Spleen (tissue), 11 donors: ENCODE data around the gene NBEA. TPM values are rescaled to one million over a fixed set of nuclear protein-coding genes. Genes with fewer than 3 reads are reported as not detected.

Experiments
- DNase-seq: peaks from one replicate; pipeline ENCODE4 v3.0.0-alpha.2; 2020
- H3K27ac ChIP-seq, 8 donors: fragments of 200-600 bp; sonication (generic) in 7 of 8; 1 replicate in 4 of 8; 2 replicates in 4 of 8; pipeline versions ENCODE4 v1.5.0 to v1.8.0; 2016 to 2021; ENCODE audit warnings: inconsistent platforms in 4 of 8, mild to moderate bottlenecking in 4 of 8, moderate library complexity in 1 of 8
- H3K27me3 ChIP-seq, 7 donors: fragments of 200-600 bp; sonication (generic) in 6 of 7; replicated peaks in 1 of 7; 1 replicate in 4 of 7; 2 replicates in 3 of 7; pipeline versions ENCODE4 v1.5.0 to v1.8.0; 2016 to 2021; ENCODE audit warnings: inconsistent platforms in 3 of 7, mild to moderate bottlenecking in 1 of 7
- H3K36me3 ChIP-seq, 6 donors: fragments of 200-600 bp; sonication (generic) in 5 of 6; 1 replicate in 4 of 6; 2 replicates in 2 of 6; pipeline versions ENCODE4 v1.5.0 to v1.8.0; 2016 to 2021; ENCODE audit warnings: inconsistent platforms in 2 of 6
- H3K4me1 ChIP-seq, 6 donors: fragments of 200-600 bp; sonication (generic) in 5 of 6; 1 replicate in 3 of 6; 2 replicates in 3 of 6; pipeline versions ENCODE4 v1.5.0 to v1.8.0; 2016 to 2021; ENCODE audit warnings: inconsistent platforms in 3 of 6
- H3K4me3 ChIP-seq, 8 donors: fragments of 200-600 bp; sonication (generic) in 7 of 8; 1 replicate in 4 of 8; 2 replicates in 4 of 8; pipeline versions ENCODE4 v1.5.0 to v1.8.0; 2016 to 2021; ENCODE audit warnings: inconsistent platforms in 4 of 8, mild to moderate bottlenecking in 4 of 8, moderate library complexity in 2 of 8
- H3K9me3 ChIP-seq, 8 donors: fragments of 200-600 bp; sonication (generic) in 7 of 8; 1 replicate in 4 of 8; 2 replicates in 4 of 8; pipeline versions ENCODE4 v1.5.0 to v1.8.0; 2016 to 2021; ENCODE audit warnings: inconsistent platforms in 4 of 8
- CTCF ChIP-seq, 11 experiments: fragments of 200-600 bp in 7 of 11; fragments of 450-650 bp in 4 of 11; sonication (generic) in 4 of 11; IDR thresholded peaks in 8 of 11; conservative IDR thresholded peaks in 3 of 11; 1 replicate in 7 of 11; 2 replicates in 4 of 11; pipeline versions ENCODE4 v1.4.0 to v1.8.0; 2016 to 2021; ENCODE audit warnings: antibody characterized with exemption in 11 of 11, inconsistent platforms in 4 of 11, mild to moderate bottlenecking in 1 of 11
- POLR2A ChIP-seq, 3 donors: fragments of 450-650 bp; IDR thresholded peaks; one replicate each; pipeline ENCODE4 v1.5.1; 2017; ENCODE audit warnings: antibody characterized with exemption in 3 of 3, mild to moderate bottlenecking in 1 of 3
- POLR2AphosphoS5 ChIP-seq, 3 donors: sonication (generic); formaldehyde crosslinking; IDR thresholded peaks; one replicate each; pipeline ENCODE4 v1.5.1; 2017; ENCODE audit warnings: antibody characterized with exemption in 3 of 3
- WGBS, 5 donors: extraction: QIAGEN DNeasy Blood & Tissue Kit in 3 of 5; methylation state at CpG; one replicate each; pipeline versions ENCODE4 v1.1.5 to v1.1.7; 2013 to 2018; 5-methylcytosine and 5-hydroxymethylcytosine counted together
- intact Hi-C: fragments of 100-400 bp; cut with DNase I; formaldehyde crosslinking; loops from one replicate; pipeline ENCODE4 v1.15.0; 2023; ENCODE audit warnings: low total_unique reads
- polyA plus RNA-seq, 3 donors: library from polyadenylated mRNA; stranded (reverse); fragments of 200-250 nt; gene quantifications; one replicate each; pipeline ENCODE4 v1.2.1, GENCODE V29; 2013
- total RNA-seq, 7 donors: library from RNA; depleted of rRNA in 3 of 7; stranded (reverse); fragments of >200 nt in 3 of 7; fragmentation: NEBNext Ultra II Directional in 4 of 7; extraction: Animal tissue kit (Norgen Biotek cat#: 25700) in 4 of 7; gene quantifications; one replicate each; pipeline versions ENCODE4 v1.1.0 to v1.2.1, GENCODE V29; 2016 to 2021
- donor health status: healthy with polysubstance abuse.
- donor health status: DM: no; HTN: no; CAD: no; lungs with moderate emphysema.
- donor health status: DM: no; HTN: no; CAD: no.
- donor health status: Bipolar disorder and iron deficiency.
- donor health status: healthy.
- donor health status: DM: no; HTN: no; CAD: no.
- donor health status: DM: yes; HTN: yes; CAD: no.

Gene NBEA
- total and polyA plus RNA-seq, 10 donors, result 1.8 to 27.7 (median 12.9) TPM

GRCh38 chr13:35191883-35192282 is 249.8 kb downstream of the NBEA start:
- Histone ChIP-seq H3K27me3 (no peaks in the 10 kb centered on the region), H3K9me3 (peaks cover 0 to 13% (median 12%) of the 10 kb centered on the region in 8 donors), H3K4me1 (no peaks in the 10 kb centered on the region), H3K27ac (no peak overlapping the region), H3K36me3 (peaks cover 0 to 11% (median 0%) of the 10 kb centered on the region in 6 donors), H3K4me3 (no peak overlapping the region)
- TF ChIP-seq CTCF (IDR thresholded peaks at IDR 0.05 in 8 of 11, conservative IDR thresholded peaks at IDR 0.05 in 3 of 11), result no peak
- no peak for TF ChIP-seq POLR2AphosphoS5 (IDR thresholded peaks at IDR 0.05)
- no peak for TF ChIP-seq POLR2A (IDR thresholded peaks at IDR 0.05)
- intact Hi-C loops, result no loop called here
- WGBS, 5 donors, result 88 to 97% (median 94%) methylated on average over 2 of the region's 2 CpGs
- DNase-seq, result no peak

- 91 to 96% (median 95%) methylated on average over 8 of the region's 8 CpGs for WGBS, 5 donors
- Histone ChIP-seq H3K27me3 (no peaks in the 10 kb centered on the region), H3K9me3 (no peaks in the 10 kb centered on the region), H3K4me3 (no peak overlapping the region), H3K4me1 (no peaks in the 10 kb centered on the region), H3K27ac (no peak overlapping the region), H3K36me3 (peaks cover 0 to 16% (median 2%) of the 10 kb centered on the region in 6 donors)
- no peak for DNase-seq
- intact Hi-C loops, result no loop called here
- TF ChIP-seq CTCF (IDR thresholded peaks at IDR 0.05 in 8 of 11, conservative IDR thresholded peaks at IDR 0.05 in 3 of 11) (no peak), POLR2AphosphoS5 (IDR thresholded peaks at IDR 0.05) (no peak), POLR2A (IDR thresholded peaks at IDR 0.05) (no peak)
These were observed 256.6 kb downstream of the NBEA start for GRCh38 chr13:35198613-35199200.

- no peaks in the 10 kb centered on the region for H3K27me3 ChIP-seq
- H3K4me3 ChIP-seq, result no peak overlapping the region
- H3K27ac ChIP-seq, result no peak overlapping the region
- intact Hi-C loops, result no loop called here
- H3K9me3 ChIP-seq, result no peaks in the 10 kb centered on the region
- no peak for DNase-seq
- peaks cover 0 to 5% (median 1%) of the 10 kb centered on the region in 6 donors for H3K36me3 ChIP-seq
- TF ChIP-seq CTCF (IDR thresholded peaks at IDR 0.05 in 8 of 11, conservative IDR thresholded peaks at IDR 0.05 in 3 of 11) (no peak), POLR2AphosphoS5 (IDR thresholded peaks at IDR 0.05) (no peak), POLR2A (IDR thresholded peaks at IDR 0.05) (no peak)
- 85 to 93% (median 87%) methylated on average over 1 of the region's 1 CpG for WGBS, 5 donors
- no peaks in the 10 kb centered on the region for H3K4me1 ChIP-seq
These were observed 266.5 kb downstream of the NBEA start for GRCh38 chr13:35208587-35208986.

- no peaks in the 10 kb centered on the region for H3K4me1 ChIP-seq
- H3K27ac ChIP-seq, result no peak overlapping the region
- no peaks in the 10 kb centered on the region for H3K9me3 ChIP-seq
- intact Hi-C loops, result no loop called here
- H3K27me3 ChIP-seq, result no peaks in the 10 kb centered on the region
- TF ChIP-seq POLR2AphosphoS5 (IDR thresholded peaks at IDR 0.05) (no peak), CTCF (IDR thresholded peaks at IDR 0.05 in 8 of 11, conservative IDR thresholded peaks at IDR 0.05 in 3 of 11) (no peak), POLR2A (IDR thresholded peaks at IDR 0.05) (no peak)
- peaks cover 0 to 5% (median 1%) of the 10 kb centered on the region in 6 donors for H3K36me3 ChIP-seq
- H3K4me3 ChIP-seq, result no peak overlapping the region
- no peak for DNase-seq
- 74 to 89% (median 84%) methylated on average over 2 of the region's 2 CpGs for WGBS, 5 donors
These were observed 268.2 kb downstream of the NBEA start for GRCh38 chr13:35210261-35210660.
